HepG2 (cell line): ENCODE results near the gene PRR23E. TPM values are rescaled to one million over a fixed set of nuclear protein-coding genes. Genes with fewer than 3 reads are reported as not detected.

Source experiments
- ATAC-seq: fragments of 200-7000 bp; cut with Tn5 transposase; 3 replicates; pipeline ENCODE4 v1.9.1; 2020; ENCODE audit warnings: mild to moderate bottlenecking, moderate library complexity
- BruUV-seq: library from RNA; stranded (reverse); fragments of 400-500 nt; replicated peaks from 2 replicates; lab custom pipeline; 2021; lab: Mats Ljungman, UMichigan
- CTCF ChIA-PET: fragments of 300-600 bp; formaldehyde crosslinking; extraction: SDS; loops from one replicate; lab custom pipeline; 2021; ENCODE audit warnings: low total read pairs, inconsistent platforms, low intra/inter-chr PET ratio; lab: Yijun Ruan, JAX
- POLR2A ChIA-PET: fragments of 350-600 bp; sonication (Branson Sonifier 250); formaldehyde crosslinking; loops from one replicate; lab custom pipeline; 2020; ENCODE audit warnings: antibody characterized with exemption, inconsistent platforms; lab: Yijun Ruan, JAX
- DNase-seq: peaks from one replicate; pipeline ENCODE4 v3.0.0-alpha.2; 2015; ENCODE audit warnings: low spot score
- FAIRE-seq: peaks from 3 replicates; lab custom pipeline; 2011; peaks lifted over from hg19 to GRCh38; lab: Jason Lieb, UNC
- H2AFZ ChIP-seq: one replicate; pipeline ENCODE4 v1.6.1; 2011; ENCODE audit warnings: low read length, inconsistent platforms
- H3K27ac ChIP-seq: fragments of 300-600 bp; 3 replicates; pipeline ENCODE4 v1.8.0; 2011; ENCODE audit warnings: mixed run types, mild to moderate bottlenecking, mixed read lengths, low read length, inconsistent platforms; ENCODE audit not compliant: insufficient read depth; ENCODE audit errors: extremely low read length
- H3K27me3 ChIP-seq, 2 experiments: fragments of 200-600 bp in 1 of 2; 2 replicates in 1 of 2; 3 replicates in 1 of 2; pipeline versions ENCODE4 v1.6.0 to v1.8.0; 2011; ENCODE audit warnings: low read length in 2 of 2, mild to moderate bottlenecking in 2 of 2, moderate library complexity in 2 of 2, inconsistent platforms in 1 of 2; ENCODE audit not compliant: insufficient read depth in 2 of 2, control insufficient read depth in 1 of 2
- H3K36me3 ChIP-seq, 2 experiments: fragments of 200-600 bp in 1 of 2; replicated peaks in 1 of 2; 2 replicates in 1 of 2; 3 replicates in 1 of 2; pipeline versions ENCODE4 v1.5.1 to v1.8.0; 2011; ENCODE audit warnings: low read length in 2 of 2, inconsistent platforms in 1 of 2; ENCODE audit not compliant: insufficient read depth in 2 of 2, control insufficient read depth in 1 of 2
- H3K4me1 ChIP-seq: 2 replicates; pipeline ENCODE4 v1.5.1; 2012; ENCODE audit warnings: low read length, inconsistent platforms; ENCODE audit not compliant: insufficient read depth
- H3K4me2 ChIP-seq: 2 replicates; pipeline ENCODE4 v1.6.0; 2011; ENCODE audit warnings: low read depth, low read length, inconsistent platforms
- H3K4me3 ChIP-seq, 3 experiments: fragments of 200-600 bp in 1 of 3; sonication (generic), shearing (Covaris generic) in 1 of 3; replicated peaks in 1 of 3; 2 replicates each; pipeline ENCODE4 v1.5.1; 2011 to 2016; ENCODE audit warnings: low read length in 3 of 3, inconsistent platforms in 2 of 3, low read depth in 2 of 3, mild to moderate bottlenecking in 2 of 3, control low read depth in 1 of 3, mixed read lengths in 1 of 3; ENCODE audit not compliant: insufficient read depth in 1 of 3
- H3K79me2 ChIP-seq: one replicate; pipeline ENCODE4 v1.6.1; 2011; ENCODE audit warnings: low read length, inconsistent platforms; ENCODE audit not compliant: insufficient read depth
- H3K9ac ChIP-seq: 2 replicates; pipeline ENCODE4 v1.6.0; 2011; ENCODE audit warnings: mild to moderate bottlenecking, low read depth, low read length, inconsistent platforms; ENCODE audit not compliant: insufficient read depth
- H3K9me3 ChIP-seq: 2 replicates; pipeline ENCODE4 v1.5.1; 2012; ENCODE audit warnings: mild to moderate bottlenecking, low read length
- H4K20me1 ChIP-seq: 2 replicates; pipeline ENCODE4 v1.6.0; 2011; ENCODE audit warnings: inconsistent platforms, mild to moderate bottlenecking, low read length, moderate library complexity; ENCODE audit not compliant: insufficient read depth
- HMGXB4 ChIP-seq, 2 experiments: sonication (generic) in 1 of 2; formaldehyde crosslinking in 1 of 2; IDR thresholded peaks; 2 replicates each; pipeline versions ENCODE4 v1.4.0 to v1.6.1; 2018 to 2020; ENCODE audit warnings: missing genetic modification reagents in 2 of 2, borderline replicate concordance in 1 of 2, low read depth in 1 of 2, mild to moderate bottlenecking in 1 of 2, missing biosample characterization in 1 of 2
- NFE2L2 ChIP-seq: fragments of 150-350 bp; IDR thresholded peaks from 2 replicates; pipeline ENCODE4 v1.6.1; 2014; ENCODE audit warnings: low read length
- SMAD1 ChIP-seq: sonication (generic); formaldehyde crosslinking; IDR thresholded peaks from 2 replicates; pipeline ENCODE4 v1.4.0; 2020; ENCODE audit warnings: missing genetic modification reagents, low read depth, mild to moderate bottlenecking, borderline replicate concordance
- WGBS: methylation state at CpG from one replicate; pipeline ENCODE4 v1.1.6; 2017; ENCODE audit warnings: low lambda C conversion rate; 5-methylcytosine and 5-hydroxymethylcytosine counted together
- in situ Hi-C: cut with HindIII; loops from 2 replicates; pipeline ENCODE4 v1.10.0; 2017; ENCODE audit warnings: low pct_unique_long_range_greater_than_20kb; ENCODE audit not compliant: extremely low pct_ligation_motif_present
- intact Hi-C: fragments of 100-400 bp; cut with micrococcal nuclease; formaldehyde crosslinking; loops from one replicate; pipeline ENCODE4 v1.10.0; 2022; ENCODE audit not compliant: unreplicated experiment
- polyA plus RNA-seq, 8 experiments: library from polyadenylated mRNA; depleted of rRNA in 3 of 8; stranded (reverse) in 7 of 8; unstranded in 1 of 8; fragments of >200 nt; fragmentation: Illumina TruSeq in 4 of 8; extraction: Trizol in 4 of 8; gene quantifications; 2 replicates each; pipeline versions ENCODE4 v1.2.1 to v1.2.3, GENCODE V29; 2011 to 2016; ENCODE audit warnings: low read depth in 4 of 8, missing spikeins in 1 of 8, mixed read lengths in 1 of 8; ENCODE audit not compliant: insufficient read depth in 1 of 8
- total RNA-seq, 5 experiments: library from RNA; depleted of rRNA; stranded (reverse); fragments of >200 nt; fragmentation: Illumina TruSeq; extraction: Trizol; gene quantifications; 2 replicates each; pipeline ENCODE4 v1.2.3, GENCODE V29; 2016; ENCODE audit warnings: low read depth in 1 of 5

Gene PRR23E
- total and polyA plus RNA-seq, 2 of the 13 experiments (the other 11 are each of a cell fraction or from before 2014, with no cell fraction given), result not detected

- no peak overlapping the region for H3K4me3 ChIP-seq
- CTCF ChIA-PET, result no interaction called here
- no peak overlapping the region for H3K27ac ChIP-seq
- no peaks in the 10 kb centered on the region for H3K4me1 ChIP-seq
- FAIRE-seq, result no peak
- no TSS peak for BruUV-seq
- H4K20me1 ChIP-seq, result peaks cover 3% of the 10 kb centered on the region; the same call in 1 of the 2 replicates
- in situ Hi-C loops, result no loop called here
- peaks cover 2 to 14% of the 10 kb centered on the region in 2 experiments; a peak in 3 of 5 replicates for H3K27me3 ChIP-seq
- intact Hi-C loops, result no loop called here
- peak; percentile 43 for TF ChIP-seq NFE2L2
- no peak for TF ChIP-seq HMGXB4 (CRISPR knock-in tag; IDR thresholded peaks at IDR 0.05; ENCODE audit: borderline replicate concordance in 1 of 2, low read depth in 1 of 2)
- H3K9me3 ChIP-seq, result no peaks in the 10 kb centered on the region
- POLR2A ChIA-PET, result no interaction called here
- ATAC-seq, result no peak
- no peak for DNase-seq
- H3K36me3 ChIP-seq, result no peaks in the 10 kb centered on the region
- H3K4me2 ChIP-seq, result no peak overlapping the region
- no peaks in the 10 kb centered on the region for H3K79me2 ChIP-seq
- no peak overlapping the region for H2AFZ ChIP-seq
- 43% methylated on average over 1 of the region's 2 CpGs for WGBS
- no peak overlapping the region for H3K9ac ChIP-seq
Observed at GRCh38 chr3:127165036-127165435, 27.9 kb upstream of the PRR23E start.

DNA sequence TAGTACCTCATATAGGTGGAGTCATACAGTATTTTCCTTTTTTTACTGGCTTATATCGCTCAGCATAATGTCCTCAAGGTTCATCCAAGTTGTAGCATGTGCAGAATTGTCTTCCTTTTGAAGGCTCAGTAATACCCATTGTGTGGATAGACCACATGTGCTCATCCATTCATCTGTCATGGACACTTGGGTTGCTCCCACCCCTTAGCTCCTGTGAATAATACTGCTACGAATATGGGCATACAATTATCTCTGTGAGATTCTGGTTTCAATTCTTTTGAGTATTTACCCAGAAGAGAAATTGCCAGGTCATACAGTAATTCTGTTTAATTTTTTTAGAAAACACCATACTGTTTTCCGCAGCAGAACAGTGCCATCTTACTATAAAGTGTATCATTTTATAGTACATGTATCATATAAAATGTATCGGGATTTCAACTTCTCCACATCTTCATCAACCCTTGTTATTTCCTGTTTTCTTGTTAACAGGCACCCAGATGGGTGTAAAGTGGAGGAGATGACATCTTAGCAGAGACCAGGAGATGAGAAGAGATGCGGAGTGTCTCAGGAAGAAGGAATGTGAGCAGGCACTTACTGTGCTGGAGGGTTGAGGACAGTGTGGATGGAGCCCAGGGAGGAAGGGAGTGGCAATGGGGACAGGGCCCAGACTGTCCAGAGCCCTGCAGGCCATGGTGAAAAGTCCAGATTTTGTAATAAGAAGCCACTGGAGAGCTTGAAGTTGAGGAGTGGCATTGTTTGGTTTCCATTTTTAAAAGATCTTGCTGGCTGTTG, 27.0 kb upstream of the PRR23E start:
- Histone ChIP-seq H3K4me3 (no peak overlapping the region), H3K4me1 (no peaks in the 10 kb centered on the region), H3K4me2 (no peak overlapping the region), H3K27me3 (peaks cover 2 to 14% of the 10 kb centered on the region in 2 experiments; a peak in 3 of 5 replicates), H2AFZ (no peak overlapping the region), H3K9me3 (no peaks in the 10 kb centered on the region), H3K27ac (no peak overlapping the region), H3K9ac (no peak overlapping the region), H3K36me3 (no peaks in the 10 kb centered on the region), H4K20me1 (peaks cover 3% of the 10 kb centered on the region; the same call in 1 of the 2 replicates), H3K79me2 (no peaks in the 10 kb centered on the region)
- TF ChIP-seq SMAD1 (CRISPR knock-in tag), result no peak
- POLR2A ChIA-PET, result no interaction called here
- in situ Hi-C loops, result no loop called here
- FAIRE-seq (no peak), ATAC-seq (no peak), DNase-seq (no peak)
- CTCF ChIA-PET, result no interaction called here
- 20% methylated on average over 5 of the region's 5 CpGs for WGBS
- no TSS peak for BruUV-seq
- intact Hi-C loops, result no loop called here
